HG03280 (cell line): ENCODE data around the gene POLDIP3.
A peak's percentile ranks its signal among the peaks of the same experiment; 100 is the strongest.
"Not testable (repeated sequence)": the region's sequence is repeated elsewhere in the genome, so short reads cannot be mapped to it uniquely, and the experiment has no call there.

ENCODE experiments used
- ATAC-seq: cut with Tn5 transposase; IDR thresholded peaks from one replicate; pipeline ENCODE4 v1.9.1; 2021; ENCODE audit warnings: mild to moderate bottlenecking, moderate library complexity; ENCODE audit not compliant: unreplicated experiment

POLDIP3 gene

DNA sequence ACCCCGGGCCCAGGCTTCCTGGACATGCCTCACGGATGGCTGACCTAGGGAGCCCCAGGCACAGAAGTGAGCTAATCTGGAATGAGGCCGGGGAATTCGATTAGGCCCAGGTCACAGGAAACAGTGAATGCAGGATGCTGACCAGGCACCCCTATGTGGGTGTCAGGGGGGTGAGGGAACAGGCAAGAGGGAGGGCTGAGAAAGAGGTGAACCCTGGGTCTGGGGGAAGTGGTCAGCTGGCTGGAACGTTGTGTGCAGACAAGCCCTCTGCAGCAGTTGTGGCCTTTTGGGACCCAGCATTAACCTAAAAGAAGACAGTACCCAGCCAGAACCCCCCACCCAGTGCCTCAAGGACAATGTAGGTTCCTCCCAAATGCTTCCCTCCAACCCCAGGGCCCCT, 52.8 kb downstream of the POLDIP3 start:
- no peak for ATAC-seq

DNA sequence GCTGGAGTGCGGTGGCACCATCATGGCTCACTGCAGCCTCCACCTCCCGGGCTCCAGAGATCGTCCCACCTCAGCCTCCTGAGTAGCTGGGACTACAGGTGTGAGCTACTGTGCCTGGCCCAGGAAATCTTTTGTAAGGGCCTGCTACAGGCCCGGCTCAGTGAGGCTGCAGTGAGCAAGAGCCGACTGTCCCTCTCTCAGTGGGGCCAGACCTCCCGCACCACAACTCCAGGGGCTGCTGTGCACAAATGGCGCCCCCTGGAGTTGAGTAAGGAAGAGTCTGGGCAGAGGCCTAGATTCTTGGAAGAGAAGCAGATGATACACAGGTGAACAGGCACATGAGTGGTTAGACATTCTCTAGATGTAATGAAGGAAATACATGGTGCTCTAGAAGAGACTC, 53.9 kb downstream of the POLDIP3 start:
- ATAC-seq, result no peak

GRCh38 chr22:42560381-42560780, 54.3 kb downstream of the POLDIP3 start:
- ATAC-seq, result no peak

GRCh38 chr22:42553475-42554361, 61.0 kb downstream of the POLDIP3 start, which contains the start of gene SERHL2:
SERHL2 (plus strand) TSS chr22:42553956; CDS start chr22:42554021, 65 bp downstream.
- ATAC-seq, result peak; percentile 56

DNA sequence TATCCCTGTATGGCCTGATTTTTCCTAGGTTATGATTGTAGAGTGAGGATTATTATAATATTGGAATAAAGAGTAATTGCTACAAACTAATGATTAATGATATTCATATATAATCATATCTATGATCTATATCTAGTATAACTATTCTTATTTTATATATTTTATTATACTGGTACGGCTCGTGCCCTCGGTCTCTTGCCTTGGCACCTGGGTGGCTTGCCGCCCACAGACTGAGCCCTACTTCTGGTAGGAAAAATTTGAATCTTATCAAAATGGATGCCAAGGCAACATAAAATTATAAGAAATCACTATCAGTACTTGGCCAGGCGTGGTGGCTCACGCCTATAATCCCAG, 62.4 kb downstream of the POLDIP3 start:
- ATAC-seq, result not testable (repeated sequence)

GRCh38 chr22:42549331-42550060, 65.2 kb downstream of the POLDIP3 start:
- no peak for ATAC-seq

DNA sequence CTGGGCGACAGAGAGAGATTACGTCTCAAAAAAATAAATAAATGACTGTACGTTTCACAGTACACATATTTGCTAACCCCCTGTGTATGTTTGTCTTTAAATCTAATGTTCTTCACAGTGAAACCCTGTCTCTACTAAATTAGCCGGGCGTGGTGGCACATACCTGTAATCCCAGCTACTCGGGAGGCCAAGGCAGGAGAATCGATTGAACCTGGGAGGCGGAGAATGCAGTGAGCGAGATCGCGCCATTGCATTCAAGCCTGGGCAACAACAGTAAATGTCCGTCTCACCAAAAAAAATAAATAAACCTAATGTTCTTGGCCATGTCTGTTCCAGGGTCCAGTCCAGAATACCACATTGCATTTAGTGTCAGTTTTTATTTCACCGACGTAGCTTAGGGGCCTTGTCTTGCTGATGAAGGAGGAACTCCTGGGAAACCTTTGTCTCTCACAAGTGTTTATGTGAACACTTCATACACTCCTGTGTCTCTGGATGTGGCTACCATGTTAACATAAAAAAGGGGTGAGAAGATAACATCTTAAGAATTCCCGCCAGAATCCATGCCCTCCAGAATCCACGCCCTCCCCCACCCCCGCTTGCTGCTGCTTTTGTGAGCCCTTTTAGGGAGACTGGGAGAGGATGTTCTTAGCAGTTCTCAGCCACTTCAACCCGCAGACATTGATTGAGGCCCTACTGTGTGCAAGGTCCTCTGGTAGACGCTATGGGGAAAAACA, 65.9 kb downstream of the POLDIP3 start:
- no peak for ATAC-seq

GRCh38 chr22:42548126-42548525, 66.6 kb downstream of the POLDIP3 start:
- ATAC-seq, result not testable (repeated sequence)

- no peak for ATAC-seq
Observed at GRCh38 chr22:42547562-42547961, 67.1 kb downstream of the POLDIP3 start.

DNA sequence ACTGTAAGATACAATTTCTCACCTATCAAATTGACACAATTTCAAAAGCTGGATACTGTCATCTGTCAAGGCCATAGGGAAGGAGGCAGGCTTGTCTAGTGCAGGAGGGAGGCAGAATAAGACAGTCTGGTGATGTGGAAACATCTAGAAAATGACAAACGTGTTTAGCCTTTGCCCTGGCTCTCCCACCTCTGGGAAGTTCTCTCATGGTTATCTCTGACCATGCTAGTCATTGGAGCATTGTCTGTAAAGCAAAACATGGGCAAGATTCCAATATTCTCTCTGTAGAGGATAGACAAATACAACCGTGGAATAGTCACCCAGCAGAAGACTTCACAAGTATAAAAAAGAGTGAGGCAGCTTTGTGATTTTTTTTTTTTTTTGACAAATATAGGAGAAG, 70.0 kb downstream of the POLDIP3 start:
- ATAC-seq, result no peak

GRCh38 chr22:42539236-42539771, 75.4 kb downstream of the POLDIP3 start:
- ATAC-seq, result peak; percentile 46

- ATAC-seq, result peak; percentile 44
Observed at GRCh38 chr22:42537199-42537831, 77.4 kb downstream of the POLDIP3 start.

GRCh38 chr22:42536634-42537033, 78.0 kb downstream of the POLDIP3 start:
- not testable (repeated sequence) for ATAC-seq

DNA sequence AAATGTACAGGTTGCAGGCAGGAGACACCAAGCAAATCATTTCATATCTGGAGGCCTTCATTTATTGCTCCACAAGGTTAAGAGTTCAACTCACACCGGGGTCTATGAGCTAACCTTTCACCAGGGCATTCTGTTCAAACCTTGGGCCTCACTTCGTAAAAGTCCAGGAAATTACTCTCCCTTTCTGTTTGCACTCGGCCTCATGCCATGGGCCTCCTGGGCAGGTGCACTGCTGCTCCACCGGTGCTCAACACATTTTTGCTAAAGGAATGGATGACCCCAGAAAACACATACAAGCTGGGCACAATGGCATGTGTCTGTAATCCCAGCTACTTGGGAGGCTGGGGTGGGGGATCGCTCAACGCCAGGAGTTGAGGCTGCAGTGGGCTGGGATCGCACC, 78.5 kb downstream of the POLDIP3 start:
- ATAC-seq, result no peak

DNA sequence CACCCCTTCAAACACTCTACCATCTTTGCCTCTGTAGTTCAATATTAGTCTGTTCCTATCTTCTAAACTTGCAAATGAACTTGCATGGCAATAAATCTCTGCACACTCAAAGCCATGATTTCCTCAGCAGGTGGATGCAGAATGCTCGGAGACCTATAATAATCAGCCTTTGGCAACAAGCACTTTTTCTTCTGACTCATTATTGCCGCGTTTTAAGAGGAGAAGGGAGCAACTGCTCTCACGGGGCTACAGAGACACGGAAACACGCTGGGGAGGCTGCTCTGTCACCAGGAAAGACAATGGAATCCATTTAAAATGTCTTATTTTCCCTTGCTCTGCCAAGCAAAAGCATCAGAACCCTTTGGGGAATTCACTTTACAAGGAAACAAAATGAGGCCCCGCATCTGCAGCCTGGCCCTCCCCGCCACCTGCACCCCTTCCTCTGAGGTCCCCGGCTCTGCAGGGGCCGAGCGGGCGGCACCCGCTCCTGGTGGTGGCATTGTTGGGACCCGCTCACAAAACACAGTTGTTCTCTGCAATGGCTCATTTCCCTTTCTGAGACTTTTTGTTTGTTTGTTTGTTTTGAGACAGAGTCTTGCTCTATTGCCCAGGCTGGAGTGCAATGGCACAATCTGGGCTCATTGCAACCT, 79.5 kb downstream of the POLDIP3 start:
- not testable (repeated sequence) for ATAC-seq
